Uterus (tissue), 2 donors: ENCODE data around the gene LITAF.
"Not testable (repeated sequence)": the region's sequence is repeated elsewhere in the genome, so short reads cannot be mapped to it uniquely, and the experiment has no call there.

Experiments
- POLR2A ChIP-seq, 2 donors: fragments of 450-650 bp; IDR thresholded peaks; one replicate each; pipeline ENCODE4 v1.6.1; 2016; ENCODE audit warnings: antibody characterized with exemption in 2 of 2, mild to moderate bottlenecking in 1 of 2, moderate library complexity in 1 of 2
- TF ChIP-seq, protein P1 (sequence below), 4 experiments: fragments of 200-600 bp in 2 of 4; fragments of 450-650 bp in 2 of 4; sonication (generic) in 2 of 4; IDR thresholded peaks; one replicate each; pipeline ENCODE4 v1.5.1; 2016 to 2019; ENCODE audit warnings: antibody characterized with exemption in 4 of 4, mild to moderate bottlenecking in 2 of 4, moderate library complexity in 1 of 4

DNA sequence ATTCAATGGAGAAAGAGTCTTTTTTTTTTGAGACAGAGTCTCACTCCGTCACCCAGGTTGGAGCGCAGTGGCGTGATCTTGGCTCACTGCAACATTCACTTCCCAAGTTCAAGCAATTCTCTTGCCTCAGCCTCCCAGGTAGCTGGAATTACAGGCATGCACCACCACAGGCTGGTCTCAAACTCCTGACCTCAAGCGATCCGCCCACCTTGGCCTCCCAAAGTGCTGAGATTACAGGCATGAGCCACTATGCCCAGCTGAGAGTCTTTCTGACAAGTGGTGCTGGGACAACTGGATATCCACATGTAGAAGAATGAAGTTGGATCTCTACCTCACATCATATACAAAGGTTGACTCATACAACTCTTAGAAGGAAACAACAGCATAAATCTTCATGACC lies 4.9 kb upstream of the LITAF start:
- TF ChIP-seq, protein P1, sequence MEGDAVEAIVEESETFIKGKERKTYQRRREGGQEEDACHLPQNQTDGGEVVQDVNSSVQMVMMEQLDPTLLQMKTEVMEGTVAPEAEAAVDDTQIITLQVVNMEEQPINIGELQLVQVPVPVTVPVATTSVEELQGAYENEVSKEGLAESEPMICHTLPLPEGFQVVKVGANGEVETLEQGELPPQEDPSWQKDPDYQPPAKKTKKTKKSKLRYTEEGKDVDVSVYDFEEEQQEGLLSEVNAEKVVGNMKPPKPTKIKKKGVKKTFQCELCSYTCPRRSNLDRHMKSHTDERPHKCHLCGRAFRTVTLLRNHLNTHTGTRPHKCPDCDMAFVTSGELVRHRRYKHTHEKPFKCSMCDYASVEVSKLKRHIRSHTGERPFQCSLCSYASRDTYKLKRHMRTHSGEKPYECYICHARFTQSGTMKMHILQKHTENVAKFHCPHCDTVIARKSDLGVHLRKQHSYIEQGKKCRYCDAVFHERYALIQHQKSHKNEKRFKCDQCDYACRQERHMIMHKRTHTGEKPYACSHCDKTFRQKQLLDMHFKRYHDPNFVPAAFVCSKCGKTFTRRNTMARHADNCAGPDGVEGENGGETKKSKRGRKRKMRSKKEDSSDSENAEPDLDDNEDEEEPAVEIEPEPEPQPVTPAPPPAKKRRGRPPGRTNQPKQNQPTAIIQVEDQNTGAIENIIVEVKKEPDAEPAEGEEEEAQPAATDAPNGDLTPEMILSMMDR (IDR thresholded peaks at IDR 0.05): not testable (repeated sequence)
- not testable (repeated sequence) for TF ChIP-seq POLR2A (IDR thresholded peaks at IDR 0.05)
